Choroid plexus epithelial cell (primary cell): Measurements from ENCODE around the gene NCSTN.
"Not testable (repeated sequence)": the region's sequence is repeated elsewhere in the genome, so short reads cannot be mapped to it uniquely, and the experiment has no call there.

Source experiments
- DNase-seq: peaks from one replicate; pipeline ENCODE4 v3.0.0-alpha.2; 2010; ENCODE audit warnings: low read depth
- H3K4me3 ChIP-seq: 2 replicates; pipeline ENCODE4 v1.5.1; 2011; ENCODE audit warnings: low read depth, mild to moderate bottlenecking, control low read depth, low read length, moderate library complexity
- CTCF ChIP-seq: conservative IDR thresholded peaks from 2 replicates; pipeline ENCODE4 v1.5.1; 2011; ENCODE audit warnings: low read depth, mild to moderate bottlenecking, control low read depth, inconsistent platforms, low read length, moderate library complexity

Gene NCSTN

GRCh38 chr1:160375788-160376524 is 32.8 kb downstream of the NCSTN start:
- peak; percentile 37 for DNase-seq
- no peak overlapping the region for H3K4me3 ChIP-seq
- TF ChIP-seq CTCF, result no peak

GRCh38 chr1:160376525-160377131 is 33.4 kb downstream of the NCSTN start:
- peak; percentile 87 for DNase-seq
- no peak overlapping the region for H3K4me3 ChIP-seq
- peak; percentile 95 for TF ChIP-seq CTCF

GRCh38 chr1:160377585-160378206 is 34.5 kb downstream of the NCSTN start:
- H3K4me3 ChIP-seq, result no peak overlapping the region
- peak; percentile 17 for DNase-seq
- no peak for TF ChIP-seq CTCF

- not testable (repeated sequence) for H3K4me3 ChIP-seq, DNase-seq
Observed at GRCh38 chr1:160384812-160385211, 41.6 kb downstream of the NCSTN start.

- not testable (repeated sequence) for DNase-seq, H3K4me3 ChIP-seq
Observed at GRCh38 chr1:160388406-160388805, 45.2 kb downstream of the NCSTN start.

GRCh38 chr1:160394673-160395072 is 51.5 kb downstream of the NCSTN start:
- H3K4me3 ChIP-seq, result no peak overlapping the region
- TF ChIP-seq CTCF, result no peak
- DNase-seq, result no peak

GRCh38 chr1:160397651-160398050 is 54.5 kb downstream of the NCSTN start:
- no peak overlapping the region for H3K4me3 ChIP-seq
- no peak for TF ChIP-seq CTCF
- no peak for DNase-seq

GRCh38 chr1:160398823-160399222 is 55.6 kb downstream of the NCSTN start:
- TF ChIP-seq CTCF, result no peak
- H3K4me3 ChIP-seq, result no peak overlapping the region
- DNase-seq, result no peak
